HG02938 (cell line): ENCODE measurements around the gene PPIF.

ENCODE experiments used
- ATAC-seq: cut with Tn5 transposase; IDR thresholded peaks from one replicate; pipeline ENCODE4 v1.9.1; 2021; ENCODE audit warnings: mild to moderate bottlenecking, moderate library complexity; ENCODE audit not compliant: unreplicated experiment

PPIF gene

DNA sequence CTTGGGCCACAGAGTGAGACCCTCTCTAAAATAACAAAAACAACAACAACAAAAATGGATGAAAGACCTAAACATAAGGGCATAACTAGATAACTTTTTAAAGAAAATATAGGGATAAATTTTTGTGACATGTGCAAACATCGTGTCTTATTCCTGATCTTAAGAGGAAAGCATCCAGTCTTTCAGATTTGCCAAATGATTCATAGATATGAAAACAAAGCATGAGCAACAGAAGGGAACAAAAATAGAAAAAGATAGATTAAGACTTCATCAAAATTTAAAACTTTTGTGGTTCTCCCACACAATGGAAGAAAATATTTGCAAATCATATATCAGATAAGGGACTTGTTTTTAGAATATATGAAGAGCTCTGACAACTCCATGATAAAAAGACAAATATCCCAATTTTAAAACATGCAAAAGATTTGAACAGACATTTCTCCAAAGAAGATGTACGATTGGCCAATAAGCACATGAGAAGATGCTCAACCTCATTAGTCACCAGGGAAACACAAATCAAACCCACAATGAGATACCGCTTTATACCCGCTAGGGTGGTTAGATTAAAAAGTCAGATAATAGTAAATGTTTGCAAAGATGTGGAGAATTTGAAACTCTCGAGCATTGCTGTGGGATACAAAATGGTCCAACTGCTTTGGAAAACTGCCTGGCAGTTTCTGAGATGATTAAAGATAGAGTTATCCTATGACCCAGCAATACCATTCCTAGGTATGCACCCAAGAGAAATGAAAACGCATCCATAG, 20.3 kb downstream of the PPIF start:
- ATAC-seq: no peak

GRCh38 chr10:79372871-79373270, 25.6 kb downstream of the PPIF start:
- no peak for ATAC-seq

GRCh38 chr10:79374312-79375191, 27.3 kb downstream of the PPIF start:
- peak; percentile 54 for ATAC-seq

DNA sequence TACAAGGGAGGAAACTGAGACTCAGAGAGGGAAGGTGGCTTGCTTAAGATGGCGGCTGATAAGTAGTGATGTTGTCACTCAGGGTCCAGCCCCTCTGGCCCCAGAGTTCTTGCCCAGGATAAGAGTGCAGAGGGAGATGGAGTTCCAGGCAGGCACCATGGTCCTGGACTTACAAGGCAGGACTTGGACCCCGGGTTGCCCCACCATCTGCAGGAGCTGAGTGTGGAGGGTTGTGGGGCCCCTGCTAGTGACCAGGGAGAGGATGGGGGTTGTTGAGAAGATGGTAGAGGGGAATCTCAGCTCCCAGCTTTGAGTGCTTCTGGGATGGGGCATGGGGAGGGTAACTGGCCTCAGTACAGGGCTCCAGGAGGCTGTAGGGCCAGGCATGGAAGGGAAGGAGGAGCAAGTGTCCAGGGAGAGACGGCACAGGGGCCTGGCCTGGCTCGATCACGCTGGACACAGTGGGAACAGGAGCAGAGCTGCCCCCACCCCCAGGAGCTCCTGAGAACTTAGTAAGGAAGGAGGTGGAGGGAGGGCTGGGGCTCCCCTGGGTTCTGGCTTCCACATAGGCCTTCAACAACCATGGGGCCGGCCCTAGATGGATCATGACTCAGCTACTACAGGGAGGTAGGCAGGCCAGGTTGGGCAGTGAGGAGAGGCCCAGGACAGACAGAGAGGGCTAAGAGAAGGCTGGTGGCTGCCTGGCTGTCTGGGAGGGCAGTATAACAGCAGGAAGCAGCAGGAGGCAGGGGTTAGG, 28.2 kb downstream of the PPIF start:
- ATAC-seq: no peak

- ATAC-seq: no peak
These were observed 28.9 kb downstream of the PPIF start for GRCh38 chr10:79376078-79376628.

- ATAC-seq: no peak
These were observed 29.7 kb downstream of the PPIF start for GRCh38 chr10:79376751-79377556.

- ATAC-seq: no peak
These were observed 30.5 kb downstream of the PPIF start for GRCh38 chr10:79377557-79378382.

DNA sequence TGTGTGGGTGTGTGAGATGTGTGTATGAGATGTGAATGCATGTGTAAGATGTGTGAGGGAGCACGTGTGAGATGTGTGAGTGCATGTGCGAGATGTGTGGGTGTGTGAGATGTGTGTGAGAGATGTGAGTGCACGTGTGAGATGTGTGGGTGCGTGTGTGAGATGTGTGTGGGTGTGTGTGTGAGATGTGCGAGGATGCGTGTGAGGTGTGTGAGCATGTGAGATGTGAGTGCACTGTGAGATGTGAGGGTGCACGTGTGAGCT, 31.0 kb downstream of the PPIF start:
- ATAC-seq: no peak

GRCh38 chr10:79378647-79379511, 31.6 kb downstream of the PPIF start:
- no peak for ATAC-seq

GRCh38 chr10:79379512-79380124, 32.3 kb downstream of the PPIF start:
- ATAC-seq: no peak

DNA sequence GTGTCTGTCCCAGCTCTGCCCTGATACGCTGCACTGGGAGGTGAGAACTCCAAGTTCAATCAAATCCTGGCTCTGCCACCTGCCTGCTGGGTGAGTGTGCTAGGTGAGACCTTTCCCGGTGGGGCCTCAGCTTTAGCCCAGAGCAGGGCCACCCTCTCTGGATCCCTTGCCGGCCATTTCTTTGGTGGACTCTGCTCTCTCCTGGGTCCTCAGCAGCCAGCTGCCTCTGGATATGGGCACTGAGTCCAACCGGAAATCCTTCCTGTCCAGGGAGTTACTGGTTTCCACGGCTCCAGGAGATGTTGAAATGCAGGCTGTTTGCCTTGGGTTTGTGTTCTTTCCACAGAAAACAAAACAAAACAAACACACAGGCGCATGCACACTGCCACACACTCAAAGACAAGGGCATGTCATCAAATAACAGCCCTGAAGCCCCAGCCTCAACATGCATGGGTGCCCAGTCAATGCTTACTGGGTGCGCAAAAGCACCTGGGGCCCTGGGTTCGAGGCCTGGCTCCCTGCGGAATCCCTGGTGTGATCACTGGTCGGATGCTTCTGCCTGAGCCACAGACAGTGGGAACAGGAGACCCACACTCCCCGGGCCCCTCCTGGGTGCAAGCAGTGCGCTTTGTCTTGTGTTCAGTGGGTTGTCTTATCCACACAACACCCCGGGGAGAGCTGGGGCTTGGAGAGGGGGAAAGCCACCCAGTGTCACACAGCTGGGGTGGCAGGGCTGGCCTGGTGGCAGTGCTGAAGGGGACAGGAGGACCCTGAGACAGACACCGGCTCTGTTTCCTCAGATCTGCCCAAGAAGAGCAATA, 33.1 kb downstream of the PPIF start:
- no peak for ATAC-seq

- ATAC-seq: no peak
These were observed 33.9 kb downstream of the PPIF start for GRCh38 chr10:79380946-79381721.

DNA sequence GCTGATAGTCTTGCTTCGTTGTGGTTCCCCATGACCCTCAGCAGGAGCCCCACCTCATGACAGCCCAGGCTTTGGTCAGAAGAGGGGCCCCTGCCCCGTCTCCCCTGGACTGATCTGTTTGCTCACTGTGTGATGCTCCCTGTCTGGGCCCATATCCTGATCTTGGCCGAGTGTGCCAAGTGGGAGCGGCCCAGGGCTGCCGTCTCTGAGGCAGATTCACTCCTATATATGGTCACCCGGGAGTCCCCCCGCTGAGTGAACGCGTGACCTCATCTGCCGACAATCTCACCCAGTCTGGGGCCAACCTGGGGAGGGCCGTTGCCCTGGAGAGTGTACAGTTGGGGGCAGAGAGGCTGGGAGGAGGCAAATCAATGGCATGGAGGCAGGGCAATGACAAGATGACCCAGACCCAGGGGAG, 34.5 kb downstream of the PPIF start:
- ATAC-seq: no peak

GRCh38 chr10:79382491-79382941, 35.2 kb downstream of the PPIF start:
- no peak for ATAC-seq

- ATAC-seq: no peak
These were observed 36.8 kb downstream of the PPIF start for GRCh38 chr10:79383974-79384606.

- ATAC-seq: no peak
These were observed 37.6 kb downstream of the PPIF start for GRCh38 chr10:79384773-79385391.
